Naive thymus-derived CD4-positive, alpha-beta T cell (primary cell): ENCODE measurements around the gene SSBP2. TPM values are rescaled to one million over a fixed set of nuclear protein-coding genes. Genes with fewer than 3 reads are reported as not detected.

Experiments used
- ATAC-seq: fragments of 150-1000 bp; cut with Tn5 transposase; 2 replicates; pipeline ENCODE4 v1.10.0; 2021; ENCODE audit warnings: mild to moderate bottlenecking, moderate library complexity
- CTCF ChIA-PET: fragments of 350-600 bp; sonication (Branson Sonifier 250); formaldehyde crosslinking; loops from one replicate; lab custom pipeline; 2021; ENCODE audit warnings: antibody characterized with exemption; lab: Charles Lee
- POLR2A ChIA-PET: fragments of 350-600 bp; sonication (Branson Sonifier 250); formaldehyde crosslinking; loops from one replicate; lab custom pipeline; 2021; ENCODE audit warnings: antibody characterized with exemption, inconsistent platforms; lab: Charles Lee
- DNase-seq, 9 donors: peaks; one replicate each; pipeline versions ENCODE4 v3.0.0 to v3.0.0-alpha.2; 2020 to 2022; ENCODE audit warnings: mixed read lengths in 1 of 9
- H3K27ac ChIP-seq: one replicate; pipeline ENCODE4 v1.7.0; 2013; ENCODE audit warnings: mild to moderate bottlenecking, low read depth, low read length, moderate library complexity
- H3K27me3 ChIP-seq, 2 donors: one replicate each; pipeline ENCODE4 v1.7.0; 2013; ENCODE audit warnings: low read length in 2 of 2, mild to moderate bottlenecking in 2 of 2, moderate library complexity in 2 of 2; ENCODE audit not compliant: control insufficient read depth in 2 of 2, insufficient read depth in 2 of 2
- H3K36me3 ChIP-seq, 3 experiments: 1 replicate in 2 of 3; 2 replicates in 1 of 3; pipeline ENCODE4 v1.7.0; 2013; ENCODE audit warnings: low read length in 3 of 3, mild to moderate bottlenecking in 3 of 3, moderate library complexity in 1 of 3; ENCODE audit not compliant: insufficient read depth in 3 of 3, control insufficient read depth in 2 of 3
- H3K4me1 ChIP-seq, 2 donors: one replicate each; pipeline ENCODE4 v1.7.0; 2013; ENCODE audit warnings: low read length in 2 of 2, mild to moderate bottlenecking in 2 of 2, moderate library complexity in 1 of 2; ENCODE audit not compliant: control insufficient read depth in 2 of 2, insufficient read depth in 2 of 2
- H3K4me3 ChIP-seq: 2 replicates; pipeline ENCODE4 v1.7.0; 2013; ENCODE audit warnings: mild to moderate bottlenecking, low read length
- H3K9me3 ChIP-seq, 3 experiments: 1 replicate in 2 of 3; 2 replicates in 1 of 3; pipeline ENCODE4 v1.7.0; 2013; ENCODE audit warnings: low read length in 3 of 3; ENCODE audit not compliant: control insufficient read depth in 2 of 3
- H3K27ac Mint-ChIP-seq, 9 donors: one replicate each; pipeline ENCODE4 v1.8.0; 2020 to 2022; ENCODE audit warnings: mixed read lengths in 9 of 9, mild to moderate bottlenecking in 8 of 9, moderate library complexity in 5 of 9, inconsistent platforms in 2 of 9
- H3K27me3 Mint-ChIP-seq, 5 donors: one replicate each; pipeline ENCODE4 v1.8.0; 2021 to 2022; ENCODE audit warnings: mixed read lengths in 5 of 5, mild to moderate bottlenecking in 1 of 5
- H3K36me3 Mint-ChIP-seq, 5 donors: one replicate each; pipeline ENCODE4 v1.8.0; 2020 to 2022; ENCODE audit warnings: mixed read lengths in 5 of 5, mild to moderate bottlenecking in 3 of 5, inconsistent platforms in 1 of 5
- H3K4me1 Mint-ChIP-seq, 7 donors: one replicate each; pipeline ENCODE4 v1.8.0; 2020 to 2022; ENCODE audit warnings: mixed read lengths in 7 of 7, mild to moderate bottlenecking in 3 of 7, inconsistent platforms in 1 of 7
- H3K4me3 Mint-ChIP-seq, 10 donors: one replicate each; pipeline ENCODE4 v1.8.0; 2020 to 2022; ENCODE audit warnings: mild to moderate bottlenecking in 10 of 10, mixed read lengths in 10 of 10, moderate library complexity in 6 of 10, inconsistent platforms in 2 of 10
- H3K9me3 Mint-ChIP-seq, 11 donors: one replicate each; pipeline ENCODE4 v1.8.0; 2020 to 2022; ENCODE audit warnings: mixed read lengths in 11 of 11, mild to moderate bottlenecking in 4 of 11, inconsistent platforms in 1 of 11, moderate library complexity in 1 of 11
- intact Hi-C, 2 donors: fragments of 100-400 bp; cut with micrococcal nuclease; formaldehyde crosslinking; loops; one replicate each; pipeline ENCODE4 v1.15.1; 2023
- polyA plus RNA-seq, 2 donors: library from polyadenylated mRNA; unstranded; fragments of 300-500 nt; fragmentation: Illumina TruSeq; gene quantifications; one replicate each; pipeline ENCODE4 v1.2.3, GENCODE V29; 2021
- total RNA-seq, 6 experiments: library from RNA in 5 of 6; stranded (reverse) in 5 of 6; gene quantifications; 1 replicate in 5 of 6; 2 replicates in 1 of 6; pipeline ENCODE4 v1.2.3 and lab custom pipeline; 2021 to 2026

SSBP2 gene
- total and polyA plus RNA-seq, 7 experiments from 2014 or later = 36.7 to 99.8 (median 70.7) TPM

DNA sequence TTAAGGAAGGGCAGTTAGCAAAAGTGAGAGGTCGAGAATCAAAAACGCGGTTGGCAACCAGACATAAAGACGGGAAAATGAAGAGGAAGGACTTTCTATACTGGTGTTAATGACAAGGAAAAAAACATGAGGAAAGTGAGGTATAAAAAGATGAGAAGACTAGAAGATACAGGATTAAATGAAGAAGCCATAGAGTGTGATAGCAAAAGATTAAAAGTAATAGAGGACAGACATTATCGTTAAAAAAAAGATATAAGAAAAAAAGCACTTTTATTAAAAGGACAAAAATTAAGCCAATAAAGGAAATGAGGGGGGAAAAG is 1.7 kb upstream of the SSBP2 start:
- peaks cover 6 to 13% of the 10 kb centered on the region in 2 donors for H3K4me1 ChIP-seq
- Mint-ChIP-seq H3K27me3 (peaks cover 0 to 41% (median 0%) of the 10 kb centered on the region in 5 donors), H3K36me3 (peaks cover 0 to 13% (median 0%) of the 10 kb centered on the region in 5 donors), H3K27ac (peak overlapping the region in 5 of 9 donors; percentile 1 to 96 (median 55)), H3K4me3 (peak overlapping the region in 8 of 10 donors; percentile 73 to 98 (median 94)), H3K9me3 (no peaks in the 10 kb centered on the region), H3K4me1 (peaks cover 19 to 35% (median 28%) of the 10 kb centered on the region in 7 donors)
- ChIA-PET POLR2A (interaction anchor here (1.5 to 7.0 kb wide), 5 partner anchors 8 to 99 kb away, joined by 3 to 172 read pairs (median 16); no protein-coding TSS in a partner anchor), CTCF (interaction anchor here (2.8 kb wide), 1 partner anchor 99 kb away, joined by 24 read pairs; no protein-coding TSS in a partner anchor)
- H3K27me3 ChIP-seq = no peaks in the 10 kb centered on the region
- H3K9me3 ChIP-seq = no peaks in the 10 kb centered on the region
- intact Hi-C loops = loop anchor here (5.0 to 10.0 kb wide), 7 partner anchors 312 to 1345 kb away; partner anchors contain the start of genes TMEM167A (in 2 of the 2), XRCC4 (in 2 of the 2) and ZFYVE16 (in 1 of the 2)
- ATAC-seq (no peak), DNase-seq (no peak)
- H3K36me3 ChIP-seq = peaks cover 0 to 5% (median 0%) of the 10 kb centered on the region in 3 experiments
- no peak overlapping the region for H3K27ac ChIP-seq
- no peak overlapping the region for H3K4me3 ChIP-seq

- H3K4me3 ChIP-seq = peak overlapping the region; percentile 61
- H3K9me3 ChIP-seq = no peaks in the 10 kb centered on the region
- Mint-ChIP-seq H3K9me3 (no peaks in the 10 kb centered on the region), H3K4me1 (peaks cover 19 to 41% (median 33%) of the 10 kb centered on the region in 7 donors), H3K4me3 (peak overlapping the region; percentile 77 to 98 (median 94)), H3K27me3 (peaks cover 0 to 44% (median 0%) of the 10 kb centered on the region in 5 donors), H3K36me3 (peaks cover 0 to 13% (median 0%) of the 10 kb centered on the region in 5 donors), H3K27ac (peak overlapping the region; percentile 1 to 96 (median 55))
- H3K36me3 ChIP-seq = peaks cover 0 to 5% (median 0%) of the 10 kb centered on the region in 3 experiments
- H3K27ac ChIP-seq = peak overlapping the region; percentile 87
- POLR2A ChIA-PET = interaction anchor here (0.9 to 7.0 kb wide), 13 partner anchors 8 to 526 kb away, joined by 3 to 172 read pairs (median 5); partner anchors contain the start of gene RPS23
- H3K4me1 ChIP-seq = peaks cover 6 to 13% of the 10 kb centered on the region in 2 donors
- CTCF ChIA-PET = interaction anchor here (0.6 to 2.8 kb wide), 5 partner anchors 76 to 104 kb away, joined by 3 to 24 read pairs (median 3); no protein-coding TSS in a partner anchor
- DNase-seq (peak in 2 of 9 donors; percentile 15 to 16), ATAC-seq (no peak)
- intact Hi-C loops = loop anchor here (1.0 to 10.0 kb wide), 24 partner anchors 27 to 1345 kb away; partner anchors contain the start of genes RPS23 (in 2 of the 2), TMEM167A (in 2 of the 2), XRCC4 (in 2 of the 2) and ZCCHC9 (in 2 of the 2)
- H3K27me3 ChIP-seq = no peaks in the 10 kb centered on the region
Observed at GRCh38 chr5:81751836-81752643, 1.1 kb upstream of the SSBP2 start.

DNA sequence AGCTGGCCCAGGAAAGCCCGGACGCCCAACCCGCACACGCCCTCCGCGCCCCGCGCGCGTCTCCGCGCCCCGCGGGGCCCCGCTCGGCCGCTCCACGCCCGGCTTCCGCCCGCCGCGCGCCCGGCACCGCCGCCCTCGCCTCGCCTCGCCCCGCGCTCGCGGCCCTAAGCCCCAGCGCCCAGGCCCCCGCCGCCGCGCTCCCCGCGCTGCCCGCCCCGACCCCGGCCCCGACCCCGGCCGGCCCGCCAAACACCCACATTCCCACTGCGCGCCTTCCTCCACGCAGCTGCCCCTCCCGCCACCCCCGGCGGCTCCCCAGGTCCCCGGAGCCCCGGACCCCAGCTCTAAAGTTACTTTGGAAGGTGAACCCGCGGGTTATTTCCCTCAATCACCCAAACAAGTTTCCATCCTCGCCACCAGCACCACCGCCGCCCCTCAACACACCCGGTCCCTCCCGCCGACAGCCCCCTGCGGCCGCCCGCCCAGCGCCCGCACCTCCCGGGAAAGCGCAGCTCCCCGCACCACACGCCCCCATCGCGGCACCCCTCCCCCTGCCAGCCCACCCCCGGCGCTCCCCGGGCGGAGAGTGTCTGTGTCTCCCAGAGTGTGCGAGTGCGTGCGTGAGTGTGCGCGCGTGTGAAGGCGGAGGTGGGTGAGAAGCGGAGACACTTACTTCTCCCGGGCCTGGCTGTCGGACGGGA is 439 bp downstream of the SSBP2 start:
- Histone ChIP-seq H3K9me3 (no peaks in the 10 kb centered on the region), H3K27me3 (no peaks in the 10 kb centered on the region), H3K36me3 (peaks cover 0 to 5% (median 0%) of the 10 kb centered on the region in 3 experiments), H3K27ac (peak overlapping the region; percentile 87), H3K4me1 (peaks cover 6 to 13% of the 10 kb centered on the region in 2 donors), H3K4me3 (peak overlapping the region; percentile 61)
- CTCF ChIA-PET = interaction anchor here (1.0 to 2.8 kb wide), 6 partner anchors 18 to 324 kb away, joined by 3 to 24 read pairs (median 4); no protein-coding TSS in a partner anchor
- ATAC-seq = peak; percentile 8
- Mint-ChIP-seq H3K4me1 (peaks cover 26 to 56% (median 44%) of the 10 kb centered on the region in 7 donors), H3K4me3 (peak overlapping the region; percentile 88 to 98 (median 94)), H3K36me3 (peaks cover 0 to 13% (median 0%) of the 10 kb centered on the region in 5 donors), H3K9me3 (no peaks in the 10 kb centered on the region), H3K27ac (peak overlapping the region; percentile 32 to 96 (median 94)), H3K27me3 (peaks cover 0 to 47% (median 0%) of the 10 kb centered on the region in 5 donors)
- DNase-seq = peak in 8 of 9 donors; percentile 23 to 50 (median 46)
- POLR2A ChIA-PET = interaction anchor here (0.6 to 7.0 kb wide), 23 partner anchors 9 to 1478 kb away, joined by 3 to 172 read pairs (median 4); partner anchors contain the start of gene RPS23
- intact Hi-C loops = loop anchor here (1.0 to 10.0 kb wide), 24 partner anchors 28 to 1343 kb away; partner anchors contain the start of genes RPS23 (in 2 of the 2), TMEM167A (in 2 of the 2), XRCC4 (in 2 of the 2) and ZCCHC9 (in 2 of the 2)

DNA sequence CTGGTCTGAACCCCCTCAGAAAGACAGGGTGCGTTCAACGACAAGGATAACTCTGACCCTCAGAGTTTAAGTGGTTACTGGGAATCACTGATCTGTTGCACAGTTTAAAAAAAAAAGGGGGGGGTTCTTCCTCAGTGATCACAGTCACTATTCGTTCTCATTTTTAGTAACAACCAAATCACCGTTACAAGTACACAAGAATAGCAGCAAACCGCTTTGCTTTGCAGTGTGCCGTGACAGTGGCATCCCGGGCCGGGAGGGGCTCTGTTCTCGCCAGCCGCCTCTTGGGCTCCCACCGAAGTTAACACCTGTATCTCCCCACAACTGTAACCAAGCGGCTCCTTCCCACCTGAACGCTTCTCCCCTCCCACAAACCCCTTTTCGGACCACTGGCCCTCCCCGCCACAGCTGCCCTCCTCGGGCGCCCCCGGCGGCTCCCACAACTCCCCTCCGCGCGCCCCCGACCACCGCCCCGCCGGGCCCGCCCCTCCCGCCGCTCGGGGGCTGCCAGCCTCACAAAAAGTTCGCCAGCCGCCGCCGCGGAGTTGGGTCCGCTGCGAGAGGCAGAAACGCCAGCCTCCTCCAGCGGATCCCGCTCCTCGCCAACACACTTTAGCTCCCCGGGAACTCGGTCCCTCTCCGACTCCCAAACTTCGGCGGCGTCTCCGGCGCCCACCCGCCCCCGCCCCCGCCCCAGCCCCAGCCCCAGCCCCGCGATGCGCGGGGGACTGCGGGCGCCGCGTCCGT is 1.2 kb downstream of the SSBP2 start:
- peaks cover 0 to 5% (median 0%) of the 10 kb centered on the region in 3 experiments for H3K36me3 ChIP-seq
- CTCF ChIA-PET = interaction anchor here (0.6 to 2.8 kb wide), 3 partner anchors 30 to 122 kb away, joined by 3 to 24 read pairs (median 4); no protein-coding TSS in a partner anchor
- peaks cover 0 to 13% (median 0%) of the 10 kb centered on the region in 5 donors for H3K36me3 Mint-ChIP-seq
- peaks cover 26 to 61% (median 49%) of the 10 kb centered on the region in 7 donors for H3K4me1 Mint-ChIP-seq
- H3K4me1 ChIP-seq = peaks cover 6 to 13% of the 10 kb centered on the region in 2 donors
- peak overlapping the region; percentile 91 to 100 (median 94) for H3K4me3 Mint-ChIP-seq
- H3K9me3 ChIP-seq = no peaks in the 10 kb centered on the region
- H3K27ac ChIP-seq = peak overlapping the region; percentile 66
- no peaks in the 10 kb centered on the region for H3K9me3 Mint-ChIP-seq
- no peaks in the 10 kb centered on the region for H3K27me3 ChIP-seq
- peak; percentile 25 to 59 (median 49) for DNase-seq
- ATAC-seq = no peak
- POLR2A ChIA-PET = interaction anchor here (0.6 to 7.0 kb wide), 15 partner anchors 8 to 528 kb away, joined by 3 to 172 read pairs (median 5); partner anchors contain the start of gene RPS23
- peak overlapping the region; percentile 80 to 95 (median 91) for H3K27ac Mint-ChIP-seq
- peaks cover 0 to 44% (median 0%) of the 10 kb centered on the region in 5 donors for H3K27me3 Mint-ChIP-seq
- intact Hi-C loops = loop anchor here (1.0 to 10.0 kb wide), 16 partner anchors 8 to 1342 kb away; partner anchors contain the start of genes TMEM167A (in 2 of the 2), XRCC4 (in 2 of the 2), ZCCHC9 (in 1 of the 2) and ZFYVE16 (in 1 of the 2)
- peak overlapping the region; percentile 56 for H3K4me3 ChIP-seq

- H3K27me3 ChIP-seq = no peaks in the 10 kb centered on the region
- no peaks in the 10 kb centered on the region for H3K9me3 ChIP-seq
- peak overlapping the region; percentile 91 to 100 (median 94) for H3K4me3 Mint-ChIP-seq
- peaks cover 0 to 13% (median 0%) of the 10 kb centered on the region in 5 donors for H3K36me3 Mint-ChIP-seq
- peaks cover 0 to 5% (median 0%) of the 10 kb centered on the region in 3 experiments for H3K36me3 ChIP-seq
- DNase-seq = peak in 5 of 9 donors; percentile 24 to 36 (median 29)
- ATAC-seq = no peak
- peaks cover 0 to 41% (median 0%) of the 10 kb centered on the region in 5 donors for H3K27me3 Mint-ChIP-seq
- H3K27ac Mint-ChIP-seq = peak overlapping the region; percentile 80 to 95 (median 91)
- H3K27ac ChIP-seq = peak overlapping the region; percentile 66
- ChIA-PET POLR2A (interaction anchor here (0.6 to 7.0 kb wide), 3 partner anchors 11 to 208 kb away, joined by 3 to 172 read pairs (median 19); no protein-coding TSS in a partner anchor), CTCF (interaction anchor here (0.6 kb wide), 1 partner anchor 123 kb away, joined by 3 read pairs; no protein-coding TSS in a partner anchor)
- peaks cover 26 to 64% (median 54%) of the 10 kb centered on the region in 7 donors for H3K4me1 Mint-ChIP-seq
- peak overlapping the region; percentile 56 for H3K4me3 ChIP-seq
- H3K9me3 Mint-ChIP-seq = no peaks in the 10 kb centered on the region
- H3K4me1 ChIP-seq = peaks cover 6 to 13% of the 10 kb centered on the region in 2 donors
- intact Hi-C loops = loop anchor here in 1 of 2 donors (1.0 to 5.0 kb wide), 5 partner anchors 8 to 235 kb away; no protein-coding TSS in a partner anchor
Observed at GRCh38 chr5:81749192-81749560, 1.7 kb downstream of the SSBP2 start.
